DMS153 treated with DMSO at 0.1 percent for 48 hours (cell line): ENCODE results near the gene MYG1.
"Not testable (repeated sequence)": the region's sequence is repeated elsewhere in the genome, so short reads cannot be mapped to it uniquely, and the experiment has no call there.

Experiments
- DNase-seq: peaks from one replicate; lab custom pipeline; 2025; ENCODE audit not compliant: unreplicated experiment; lab: John Stamatoyannopoulos, UW

MYG1 gene

DNA sequence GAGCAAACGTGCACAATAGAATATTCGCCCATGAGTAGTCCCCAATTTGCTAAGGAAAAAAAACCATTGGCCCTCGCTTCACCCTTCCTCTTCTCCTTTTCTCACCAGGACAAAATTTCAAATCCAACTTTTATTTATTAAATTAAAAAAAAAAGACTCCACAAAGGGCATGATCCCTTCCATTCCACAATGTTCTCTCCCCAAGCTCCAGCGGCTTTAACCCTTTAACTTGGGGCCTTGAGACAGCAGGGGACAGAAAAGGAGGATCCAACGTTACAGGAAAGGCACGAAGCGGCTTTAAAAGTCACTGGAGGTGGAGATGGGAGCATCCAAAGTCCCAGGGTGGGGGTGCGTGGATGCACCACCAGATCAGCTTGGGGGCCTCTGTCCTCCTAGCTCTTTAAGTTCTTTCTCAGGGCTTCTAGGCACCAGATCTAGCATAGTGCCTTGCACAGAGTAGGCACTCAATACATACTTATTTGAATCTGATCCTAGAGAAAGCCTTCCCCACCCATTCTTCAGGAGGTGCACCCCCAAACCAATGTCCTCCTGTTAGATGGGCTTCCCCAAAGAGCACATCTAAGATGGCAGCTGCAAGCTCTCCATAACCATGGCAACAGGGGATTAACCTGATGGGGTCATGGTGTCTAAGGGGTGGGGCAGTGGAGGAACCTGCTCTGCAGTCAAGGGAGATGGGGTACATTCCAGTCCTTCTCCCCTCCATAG is 27.1 kb downstream of the MYG1 start:
- DNase-seq, result no peak

DNA sequence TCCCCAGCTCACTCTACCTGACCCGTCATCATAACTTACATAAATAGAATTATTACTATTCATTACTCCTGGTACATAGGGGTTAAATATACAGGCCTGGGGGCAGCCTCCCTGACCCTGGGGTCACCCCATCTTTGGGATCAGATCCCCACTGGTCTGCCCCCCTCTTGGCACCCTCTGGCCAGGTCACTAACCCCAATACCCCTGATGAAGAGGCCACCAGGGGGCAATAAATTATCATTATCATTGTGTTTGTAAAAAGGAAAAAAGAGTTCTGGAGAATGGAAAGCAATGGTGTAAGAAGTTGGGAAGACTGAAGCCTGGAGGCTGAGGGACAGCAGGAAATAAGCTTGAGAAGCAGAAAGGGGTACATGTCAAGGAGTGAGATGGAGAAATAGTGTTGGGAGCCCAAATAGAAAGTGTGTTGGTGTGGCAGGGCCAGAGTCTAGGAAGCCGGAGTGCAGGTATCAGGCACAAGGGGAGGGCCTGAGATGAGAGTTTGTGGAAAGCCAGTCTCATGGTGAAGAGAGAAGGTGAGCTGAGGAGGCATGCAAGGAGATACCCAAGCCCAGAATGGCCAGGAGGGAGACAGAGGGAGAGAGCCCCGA is 28.0 kb downstream of the MYG1 start:
- DNase-seq, result no peak

DNA sequence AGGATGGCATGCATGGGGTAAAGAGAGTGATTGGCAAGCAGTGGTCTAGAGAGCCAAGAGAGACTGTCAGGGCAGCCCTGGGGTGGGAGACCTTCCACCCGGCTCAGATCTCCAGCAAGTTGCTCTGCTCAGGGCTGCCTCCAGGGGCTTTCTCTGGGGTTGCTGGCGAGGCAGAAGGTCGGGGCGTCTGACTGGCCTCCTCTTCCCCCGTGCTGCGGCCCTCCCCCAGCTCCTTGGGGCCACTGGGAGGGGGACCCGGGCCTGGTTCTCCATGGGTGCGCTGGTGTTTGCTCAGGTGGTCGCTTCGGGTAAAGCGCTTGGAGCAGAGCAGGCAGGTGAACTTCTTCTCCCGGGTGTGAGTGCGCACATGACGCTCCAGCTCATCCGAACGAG is 28.5 kb downstream of the MYG1 start:
- DNase-seq, result no peak

DNA sequence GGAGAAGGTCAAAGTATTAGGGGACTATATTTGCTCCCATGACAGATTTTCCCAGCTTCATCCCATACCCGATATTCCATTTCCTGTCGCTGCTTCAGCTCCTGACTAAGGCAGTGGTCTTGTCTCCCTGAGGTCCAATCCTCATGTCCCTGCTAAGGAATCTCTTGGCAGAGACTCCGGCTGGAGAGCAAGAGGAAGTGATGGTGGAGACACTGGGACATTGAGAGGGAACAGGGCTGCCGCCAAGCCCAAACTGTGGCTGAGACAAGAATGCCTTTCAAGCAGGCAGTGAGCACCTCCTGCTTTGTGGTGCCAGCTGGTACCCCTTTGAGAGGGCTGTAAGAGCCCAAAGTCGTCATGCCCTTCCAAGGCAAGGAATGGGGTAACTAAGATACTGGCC is 31.2 kb downstream of the MYG1 start:
- DNase-seq, result no peak

DNA sequence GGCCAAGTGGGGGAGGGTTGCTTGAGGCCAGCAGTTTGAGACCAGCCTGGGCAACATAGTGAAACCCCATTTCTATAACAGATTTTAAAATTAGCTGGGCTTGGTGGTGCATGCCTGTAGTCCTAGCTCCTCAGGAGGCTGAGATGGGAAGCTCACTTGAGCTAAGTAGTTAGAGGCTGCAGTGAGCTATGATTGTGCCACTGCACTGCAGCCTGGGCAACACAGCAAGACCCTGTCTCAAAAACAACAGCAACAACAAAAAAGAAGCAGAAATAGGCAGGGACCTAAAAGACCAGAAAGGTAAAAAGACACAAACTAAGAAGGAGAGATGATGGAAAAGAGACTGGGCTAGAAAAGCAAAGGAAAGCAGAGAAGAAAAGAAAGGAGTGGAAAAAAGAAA is 32.8 kb downstream of the MYG1 start:
- DNase-seq, result not testable (repeated sequence)

DNA sequence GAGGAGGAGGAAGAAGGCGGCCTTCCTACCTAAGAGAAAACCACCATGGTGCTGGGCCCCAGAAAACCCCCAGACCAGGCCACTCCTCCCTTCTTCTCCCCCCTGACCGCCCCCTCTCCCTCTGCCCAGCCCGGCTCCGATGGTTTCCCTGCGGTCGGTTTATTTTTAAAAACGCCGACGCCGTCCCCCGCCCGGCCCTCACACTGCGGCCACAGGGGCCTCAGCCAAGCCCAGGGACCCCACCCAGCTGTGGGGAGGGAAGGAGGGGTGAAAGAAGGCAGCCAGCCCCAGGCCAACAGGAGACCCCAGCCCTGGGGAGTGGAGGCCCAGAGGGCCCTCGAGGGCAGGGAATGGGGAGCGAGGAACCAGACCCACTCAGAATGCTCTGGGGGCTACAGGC is 33.2 kb downstream of the MYG1 start:
- DNase-seq, result no peak

DNA sequence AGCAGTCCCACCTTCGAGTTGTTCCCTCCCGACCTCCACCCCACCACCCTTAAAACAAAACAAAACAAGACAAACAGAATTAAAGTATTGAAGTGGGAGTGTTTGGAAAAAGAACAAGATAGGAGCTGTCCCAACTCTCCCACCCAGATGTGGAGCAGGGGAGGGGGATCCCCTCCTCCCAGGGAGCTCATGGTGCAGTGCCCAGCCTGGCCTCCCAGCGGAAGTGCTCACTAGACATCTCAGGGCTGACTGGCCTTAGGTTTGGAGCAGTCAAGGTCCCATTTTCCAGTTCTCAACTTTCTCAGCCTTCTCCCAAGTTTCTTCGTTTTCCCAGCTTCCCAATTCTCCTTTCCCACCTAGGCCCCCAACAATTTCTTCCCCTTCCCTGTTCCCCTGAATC is 33.8 kb downstream of the MYG1 start:
- no peak for DNase-seq

DNA sequence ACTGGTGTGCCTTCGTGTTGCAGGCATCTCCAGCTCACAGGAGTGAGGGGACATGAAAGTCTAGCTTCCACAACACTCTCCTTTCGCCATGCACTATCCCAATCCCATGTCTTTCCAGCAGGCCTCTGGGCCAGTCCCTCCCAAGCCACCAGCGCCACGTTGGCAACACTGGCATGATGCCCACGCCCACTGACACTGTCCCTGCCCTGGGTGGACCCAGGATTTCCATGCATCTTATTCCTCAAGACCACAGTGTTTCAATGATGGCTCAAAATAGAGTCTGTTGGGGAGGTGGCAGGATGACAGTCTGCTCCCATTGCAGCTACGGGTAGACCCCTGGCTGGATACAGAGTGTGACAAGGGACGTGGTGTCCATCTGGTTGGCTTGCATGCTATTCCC is 34.4 kb downstream of the MYG1 start:
- no peak for DNase-seq

DNA sequence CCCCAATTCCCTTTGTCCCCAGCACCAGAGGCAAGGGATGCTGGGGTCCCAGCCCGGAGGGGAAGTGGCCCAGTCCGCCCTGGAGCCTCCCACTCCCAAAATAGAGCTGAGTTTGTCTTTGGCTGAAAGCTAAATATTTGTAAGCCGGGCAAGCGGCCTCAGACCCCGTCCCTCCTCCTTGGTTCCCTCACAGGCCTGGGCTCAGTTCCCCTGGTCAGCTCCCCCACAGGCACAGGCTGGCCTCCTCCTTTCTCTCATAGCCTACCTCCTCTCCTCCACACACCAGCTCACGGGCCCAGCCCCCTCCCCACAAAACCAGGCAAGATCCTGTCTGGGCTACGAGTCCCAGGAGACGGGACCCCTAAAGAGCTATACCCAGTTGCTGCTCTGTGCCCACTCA is 35.3 kb downstream of the MYG1 start:
- no peak for DNase-seq

DNA sequence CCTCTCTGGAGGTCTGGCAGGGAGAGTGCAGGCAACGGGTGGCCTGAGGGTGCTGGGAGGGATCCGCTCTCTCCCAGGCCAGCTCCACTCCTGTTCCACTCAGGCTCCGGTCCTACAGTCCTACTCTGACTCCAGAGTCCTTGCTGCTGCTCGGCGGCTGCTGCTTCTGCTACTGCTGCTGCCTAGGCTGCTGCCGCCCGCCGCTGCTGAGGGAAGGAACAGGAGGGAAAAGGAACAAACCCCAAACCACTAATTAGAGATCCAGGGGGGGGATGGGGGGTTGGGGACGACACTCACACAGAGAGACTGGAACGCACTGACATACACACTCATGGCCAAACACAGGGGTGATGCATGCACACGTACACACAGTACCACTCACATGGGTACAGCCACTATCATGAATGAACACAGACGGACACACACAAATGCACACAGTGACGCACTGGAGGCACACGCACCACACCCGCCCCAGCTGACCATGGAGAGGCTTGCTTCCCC is 36.7 kb downstream of the MYG1 start, which contains the start of gene SP7:
TSS of gene SP7 (minus strand) at position 174 of the 501 bp plus-strand sequence. CDS start 708 bp downstream, outside the sequence.
- no peak for DNase-seq

DNA sequence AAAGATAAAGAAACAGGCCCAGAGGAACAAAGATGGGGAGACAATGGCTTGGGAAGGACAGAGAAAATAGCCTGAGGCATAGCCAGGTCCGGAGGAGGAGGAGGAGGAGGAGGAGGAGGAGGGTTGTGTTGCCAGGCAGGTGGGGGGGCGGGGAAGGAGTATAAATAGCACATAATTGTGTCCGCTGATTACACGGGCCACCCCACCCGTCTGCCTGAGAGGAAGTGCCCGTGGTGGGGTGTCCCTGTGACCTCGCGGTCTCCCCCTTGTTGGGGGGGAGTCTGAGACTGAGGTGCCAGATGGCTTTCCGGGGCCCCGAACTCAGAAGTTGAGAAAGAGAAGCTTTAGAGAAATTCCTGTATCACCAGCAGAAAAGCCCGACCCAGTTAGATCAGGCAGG is 38.5 kb downstream of the MYG1 start:
- no peak for DNase-seq

DNA sequence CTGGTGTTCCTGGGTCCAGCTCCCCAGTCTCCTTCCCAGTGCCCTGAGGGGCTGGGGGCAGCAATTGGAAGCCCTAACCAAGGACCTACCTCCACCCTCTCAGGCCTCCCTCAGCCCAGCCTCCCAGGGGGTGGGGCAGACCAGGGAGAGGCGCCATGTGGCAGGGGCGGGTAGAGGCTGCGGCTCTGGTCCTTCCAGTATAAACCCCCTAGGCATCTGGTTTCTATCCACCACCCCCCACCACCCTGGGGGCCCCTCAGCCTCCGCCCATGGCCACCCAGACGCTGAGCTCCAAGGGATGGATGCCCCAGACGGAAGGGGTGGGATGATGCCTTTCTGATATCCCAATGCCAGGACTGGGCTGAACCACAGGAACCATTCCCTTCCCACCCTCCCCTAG is 39.4 kb downstream of the MYG1 start:
- no peak for DNase-seq

DNA sequence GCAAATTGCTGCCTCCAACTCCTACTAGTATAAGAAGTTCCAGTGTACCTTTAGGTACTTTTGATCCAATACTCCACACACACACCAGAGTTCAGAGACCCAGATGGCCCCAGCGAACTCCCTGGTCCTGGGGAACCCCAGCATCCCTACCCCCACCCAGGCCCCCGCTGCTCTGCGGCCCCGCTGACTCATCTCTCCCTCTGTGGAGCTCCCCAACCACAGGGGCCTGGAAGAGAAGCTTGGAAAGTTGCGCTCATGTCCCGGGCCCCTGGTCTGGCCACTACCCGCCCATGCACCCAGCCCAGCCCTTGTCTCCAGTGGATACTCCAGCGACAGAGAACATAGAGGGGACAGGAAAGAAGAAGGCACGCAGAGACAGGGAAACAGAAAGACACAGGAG is 40.9 kb downstream of the MYG1 start:
- DNase-seq, result no peak

DNA sequence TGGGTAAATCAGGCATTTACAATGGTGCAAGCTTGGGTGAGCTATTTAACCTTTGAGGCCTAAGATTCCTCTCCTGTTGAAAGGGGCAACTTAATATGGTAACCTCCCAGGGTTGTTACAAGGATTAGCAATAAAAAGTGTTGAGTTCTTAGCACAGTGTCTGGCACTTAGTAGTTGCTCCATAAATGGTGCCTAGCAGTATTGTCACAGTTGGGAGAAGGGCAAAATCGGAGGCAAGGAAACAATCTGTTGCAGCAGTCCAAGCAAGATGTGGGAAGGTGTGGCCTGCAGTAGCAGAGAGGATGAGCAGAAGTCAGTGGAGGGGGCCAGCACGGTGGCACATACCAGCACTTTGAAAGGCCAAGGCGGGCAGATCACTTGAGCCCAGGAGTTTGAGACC is 44.0 kb downstream of the MYG1 start:
- no peak for DNase-seq

DNA sequence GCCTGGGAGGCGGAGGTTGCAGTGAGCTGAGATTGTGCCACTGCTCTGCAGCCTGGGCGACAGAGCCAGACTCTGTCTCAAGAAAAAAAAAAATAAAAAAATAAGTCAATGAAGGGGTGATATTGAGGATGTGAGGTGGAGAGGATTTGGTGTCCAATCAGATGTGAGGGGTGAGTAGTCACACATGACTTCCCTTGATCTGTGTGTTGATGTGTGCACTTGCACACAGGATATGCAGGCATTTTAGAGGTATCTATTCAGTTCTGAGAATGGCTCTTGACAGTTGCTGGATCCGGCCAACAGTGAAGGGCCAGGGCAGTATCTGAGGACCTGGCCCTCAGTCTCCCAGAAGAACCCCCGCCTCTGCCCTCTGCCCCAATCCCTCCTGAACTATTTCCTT is 44.5 kb downstream of the MYG1 start:
- DNase-seq, result no peak

DNA sequence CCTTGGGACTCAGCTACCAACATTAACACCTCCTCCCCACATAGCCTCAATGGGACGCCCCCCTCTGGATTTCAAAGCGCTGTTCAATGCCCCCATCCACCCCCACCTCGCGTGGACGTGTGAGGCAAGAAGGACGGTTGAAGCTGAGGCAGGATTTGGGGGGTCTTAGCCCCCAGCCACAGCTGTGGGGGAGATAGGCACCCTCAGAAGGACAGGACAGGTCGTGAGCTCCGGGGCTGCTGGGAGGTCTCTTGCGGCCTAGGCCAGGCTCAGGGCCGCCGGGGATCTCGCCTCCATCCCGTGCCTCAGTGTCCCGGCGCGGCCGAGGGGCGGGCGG is 45.0 kb downstream of the MYG1 start:
- no peak for DNase-seq

DNA sequence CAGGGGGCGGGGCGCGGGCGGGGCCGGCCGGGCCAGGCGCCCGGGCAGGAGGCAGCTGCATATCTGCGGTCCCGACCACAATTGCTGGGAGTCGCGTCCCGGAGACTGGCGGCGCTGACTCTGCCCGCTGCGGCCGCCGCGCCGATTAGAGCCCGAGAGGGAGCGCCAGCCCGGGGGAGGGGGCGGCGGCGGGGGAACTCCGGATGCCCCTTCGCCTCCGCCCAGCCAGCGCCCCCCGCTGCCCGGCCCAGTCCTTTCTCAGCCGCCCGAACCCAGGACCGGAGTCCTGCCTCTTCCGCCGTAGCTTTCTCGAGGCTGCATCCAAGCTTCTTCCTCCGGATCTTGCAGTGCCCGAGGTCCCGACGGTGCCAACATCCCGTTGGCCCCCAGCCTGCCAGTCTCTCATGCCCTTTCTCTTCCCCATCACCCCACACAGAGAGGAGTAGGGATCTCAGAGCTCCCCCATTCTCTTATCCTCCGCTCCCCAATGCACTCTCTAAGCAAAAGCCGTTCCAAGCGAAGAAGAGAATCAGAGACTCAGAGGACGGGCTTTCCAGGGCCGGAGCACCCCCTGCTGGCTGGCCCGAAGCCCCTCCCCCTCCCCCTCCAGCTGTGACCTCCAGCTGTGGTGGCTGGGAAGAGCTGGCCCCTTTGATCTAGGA is 45.5 kb downstream of the MYG1 start:
- DNase-seq, result peak; percentile 39

DNA sequence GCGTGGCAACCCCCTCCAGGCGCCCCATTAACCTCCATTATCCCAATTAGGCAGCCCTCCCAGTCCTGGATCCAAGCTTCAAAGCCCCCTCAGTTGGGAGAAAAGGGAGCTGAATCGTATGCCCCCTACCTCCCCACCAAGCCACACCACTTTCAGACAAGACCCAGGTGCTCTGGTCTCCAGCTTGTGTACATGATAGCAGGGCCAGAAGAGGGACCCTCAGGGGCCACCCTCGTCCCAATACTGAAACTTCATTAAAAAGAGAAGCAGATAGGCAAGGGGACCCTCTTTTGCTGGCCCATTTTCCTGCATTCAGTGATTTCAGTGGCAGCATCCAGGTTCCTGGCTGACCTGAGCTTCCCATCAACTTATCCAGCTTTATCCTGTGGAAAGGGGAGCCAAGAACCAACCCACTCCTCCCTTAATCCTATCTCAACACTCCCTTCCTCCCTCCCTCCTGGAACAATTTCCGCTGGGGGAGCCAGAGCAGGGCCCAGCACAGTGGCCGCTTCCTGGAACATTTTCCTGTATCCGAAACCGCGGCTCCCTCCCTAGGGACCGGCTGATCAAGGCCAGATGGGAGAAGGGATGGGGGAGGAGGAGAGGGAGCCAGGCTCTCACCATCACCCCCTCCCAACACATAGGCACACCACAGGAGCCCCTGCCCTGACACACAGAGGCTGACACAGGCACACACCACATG is 46.1 kb downstream of the MYG1 start:
- DNase-seq, result no peak

DNA sequence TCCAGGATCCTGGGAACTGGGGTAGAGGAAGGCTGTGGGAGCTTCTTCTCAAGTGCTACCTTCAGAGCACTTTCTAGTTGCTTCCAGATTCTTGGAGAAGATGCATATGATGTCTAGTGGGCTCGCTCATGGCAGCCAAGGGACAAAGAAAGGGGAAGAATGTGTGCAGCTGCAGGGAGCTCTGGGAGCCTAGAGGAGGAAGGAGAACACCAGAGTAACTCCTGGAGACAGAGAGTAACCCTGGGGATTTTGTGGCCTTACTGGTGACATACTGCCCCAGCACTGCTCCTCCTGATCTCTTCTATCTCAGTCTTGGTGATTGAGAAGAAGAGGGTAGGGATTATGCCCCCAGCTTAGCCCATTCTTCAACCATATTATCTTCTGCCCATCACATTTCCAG is 47.0 kb downstream of the MYG1 start:
- no peak for DNase-seq

DNA sequence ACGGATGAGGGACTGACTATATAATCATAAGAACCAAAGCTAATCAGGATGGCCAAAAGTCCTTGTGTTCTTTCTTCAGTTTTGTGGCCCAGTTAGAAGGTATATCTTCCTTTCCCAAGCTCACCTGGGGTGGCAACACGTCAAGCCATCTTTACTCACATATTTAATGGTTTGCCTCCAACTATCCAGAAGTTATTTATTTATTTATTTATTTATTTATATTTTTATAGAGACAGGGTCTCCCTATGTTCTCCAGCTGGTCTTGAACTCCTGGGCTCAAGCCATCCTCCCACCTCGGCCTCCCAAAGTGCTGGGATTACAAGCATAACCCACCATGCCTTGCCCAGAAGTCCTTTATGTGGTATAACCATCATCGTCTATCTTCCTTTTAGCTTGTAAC is 48.4 kb downstream of the MYG1 start:
- DNase-seq, result no peak

DNA sequence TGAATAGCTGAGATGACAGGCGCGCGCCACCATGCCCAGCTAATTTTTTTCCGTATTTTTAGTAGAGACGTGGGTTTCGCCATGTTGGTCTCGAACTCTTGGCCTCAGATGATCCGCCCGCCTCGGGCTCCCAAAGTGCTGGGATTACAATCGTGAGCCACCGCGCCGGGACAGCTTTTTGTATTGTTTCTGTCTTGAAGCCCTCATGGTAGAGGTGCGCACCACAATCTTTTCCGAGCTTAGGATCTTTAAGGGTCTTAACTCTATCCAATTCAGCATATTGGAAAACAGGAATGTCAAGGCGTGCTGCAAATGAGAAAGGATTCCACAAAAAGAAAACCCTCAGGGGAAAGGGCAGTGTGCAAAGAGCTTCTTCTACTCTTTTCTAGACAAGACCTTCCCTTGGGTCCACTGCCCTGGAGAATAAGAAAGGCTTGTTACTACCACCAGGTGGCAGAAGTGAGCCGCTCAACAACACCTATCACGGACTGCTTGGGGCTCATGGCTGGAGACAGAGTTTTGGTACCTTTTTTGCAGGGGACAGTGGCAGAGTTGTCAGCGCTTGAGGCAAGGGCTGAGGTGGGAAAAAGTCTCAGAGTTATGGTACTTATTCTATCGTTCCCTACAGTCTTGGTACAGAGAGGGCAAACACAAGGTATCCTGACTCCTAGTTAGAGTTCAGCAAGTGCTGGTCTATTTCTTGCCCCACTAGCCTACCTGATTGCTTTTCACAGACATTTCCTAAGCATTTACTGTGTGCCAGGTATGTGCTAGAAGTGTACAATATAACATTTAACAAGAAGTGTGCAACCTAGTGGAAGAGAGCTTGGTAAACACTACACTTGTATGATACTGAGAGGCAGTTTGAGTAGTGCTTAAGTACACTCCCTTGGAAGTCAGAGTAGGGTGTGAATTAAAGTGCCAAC is 53.1 kb downstream of the MYG1 start:
- peak; percentile 59 for DNase-seq
